Measurements from ENCODE around the gene ARHGEF19.
"Not testable (repeated sequence)": the region's sequence is repeated elsewhere in the genome, so short reads cannot be mapped to it uniquely, and the experiment has no call there.

The ARHGEF19 gene

GRCh38 chr1:16163608-16164212, 48.7 kb downstream of the ARHGEF19 start:
- DNase-seq: not testable (repeated sequence)

DNA sequence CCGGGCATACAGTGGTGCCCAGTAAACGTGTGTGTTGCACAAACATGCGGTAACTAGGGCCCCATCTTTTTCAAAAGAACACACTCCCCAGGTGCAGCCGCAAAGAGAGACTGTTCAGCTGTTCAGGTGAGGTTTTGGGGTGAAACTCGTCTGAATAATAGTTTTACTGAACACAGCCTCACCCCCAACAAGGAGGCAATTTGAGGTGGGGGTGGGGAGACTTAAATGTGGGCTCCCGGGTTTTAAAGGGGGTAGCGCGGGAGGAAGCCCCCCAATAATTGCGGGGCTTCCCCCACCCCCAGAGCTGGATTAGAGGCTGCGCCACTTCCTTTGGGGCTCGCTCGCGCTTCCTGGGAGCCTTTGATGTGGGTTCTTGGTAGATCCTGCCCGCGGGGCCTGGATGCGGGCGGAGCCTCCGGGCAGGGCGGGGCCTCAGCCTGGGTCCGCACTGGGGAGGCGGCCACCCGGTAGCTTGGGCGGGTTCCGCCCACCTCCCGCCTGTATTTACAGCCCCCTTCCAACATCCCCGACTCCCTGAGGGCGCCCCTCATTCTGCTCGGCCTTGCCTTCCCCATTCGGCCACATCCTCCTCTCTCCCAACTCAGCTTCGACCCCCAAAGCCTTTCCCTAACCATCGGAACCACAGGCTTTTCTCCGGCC, 50.2 kb downstream of the ARHGEF19 start:
- peak; percentile 45 to 65 (median 57) for DNase-seq

- no peak for DNase-seq
Observed at GRCh38 chr1:16161717-16162116, 50.7 kb downstream of the ARHGEF19 start.

DNA sequence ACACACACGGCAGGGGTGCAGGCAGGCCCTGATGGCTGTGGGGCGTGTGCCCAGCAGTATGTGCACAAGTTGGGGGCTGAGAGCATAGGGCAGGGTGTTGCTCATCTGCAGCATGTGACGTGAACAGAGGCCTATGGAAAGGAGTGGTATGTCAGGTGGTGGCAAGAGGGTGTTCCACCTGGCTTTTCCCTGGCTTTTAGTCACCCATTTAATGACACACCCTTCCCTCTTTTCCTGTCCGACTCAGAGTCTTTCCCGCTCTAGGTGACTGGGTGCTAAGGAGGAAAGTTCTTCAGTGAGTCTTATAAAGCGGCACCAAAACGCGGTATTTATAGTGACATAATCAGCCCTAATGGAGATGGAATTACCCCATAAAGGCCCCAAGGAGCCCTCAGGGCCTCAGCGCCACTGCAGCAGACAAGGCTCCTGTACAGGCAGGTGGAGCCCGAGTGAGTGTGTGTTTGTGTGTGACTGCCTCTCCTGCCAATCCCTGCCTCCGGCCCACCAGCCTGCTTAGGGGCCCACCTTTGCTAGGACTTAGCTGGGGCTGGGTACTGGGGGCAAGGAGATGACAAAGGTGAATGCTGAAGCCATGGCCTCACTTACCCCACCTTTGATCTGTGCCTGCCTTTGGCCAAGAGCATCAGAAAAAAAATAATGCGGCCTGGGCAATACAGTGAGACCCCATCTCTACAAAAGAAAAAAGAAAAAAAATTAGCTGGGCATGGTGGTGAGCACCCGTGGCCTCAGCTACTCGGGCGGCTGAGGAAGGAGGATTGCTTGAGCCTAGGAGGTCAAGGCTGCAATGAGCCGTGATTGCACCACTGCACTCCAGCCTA, 53.2 kb downstream of the ARHGEF19 start:
- no peak for DNase-seq

GRCh38 chr1:16158025-16158424, 54.4 kb downstream of the ARHGEF19 start:
- DNase-seq: peak in 3 of 5 donors; percentile 20 to 63 (median 31)

- DNase-seq: no peak
Observed at GRCh38 chr1:16156848-16157495, 55.5 kb downstream of the ARHGEF19 start.

DNA sequence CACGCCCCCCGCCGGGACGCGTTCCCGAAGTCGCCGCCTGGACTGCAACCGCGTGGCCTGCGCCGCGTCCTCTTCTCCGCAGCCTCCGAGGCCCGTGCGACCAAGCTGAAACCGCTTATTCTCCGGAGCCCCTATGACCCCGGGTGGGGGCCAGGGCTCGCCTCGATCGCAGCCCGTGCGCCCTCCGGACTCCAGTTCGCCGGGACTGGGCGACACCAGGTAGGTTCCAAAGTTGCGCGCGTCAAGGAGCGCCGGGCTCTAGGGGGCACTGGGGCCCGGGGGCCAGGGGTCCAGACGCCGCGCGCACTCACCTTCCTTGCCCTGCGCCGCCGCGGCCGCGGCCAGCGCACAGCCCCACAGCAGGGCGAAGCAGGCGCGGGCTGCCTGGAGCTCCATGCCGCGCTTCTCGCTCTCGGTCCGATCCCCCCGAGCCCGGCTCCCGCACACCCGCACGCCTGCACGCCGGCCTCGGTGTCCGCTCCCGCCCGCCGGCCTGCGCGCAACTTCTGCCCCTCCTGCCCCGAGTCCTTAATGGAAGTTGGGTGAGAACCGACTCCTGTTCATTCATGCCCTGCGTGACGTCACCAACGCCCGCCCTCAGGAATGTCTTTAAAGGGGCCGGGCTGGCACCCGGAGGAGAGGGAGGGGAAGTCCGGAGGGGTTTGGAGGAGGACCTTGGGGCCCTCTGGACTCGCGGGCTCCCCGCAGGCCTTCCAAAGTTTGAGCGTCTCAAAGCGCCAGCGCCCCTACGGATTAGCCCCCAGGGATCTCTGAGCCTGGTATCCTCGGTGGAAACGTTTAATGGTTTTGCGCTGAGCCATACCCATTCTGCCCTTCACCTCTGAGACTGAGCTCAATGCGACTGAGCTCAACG, 56.7 kb downstream of the ARHGEF19 start, which contains the start of gene EPHA2:
Gene EPHA2 (minus strand): TSS at position 533 of the 874 bp plus-strand sequence. CDS start 137 bp downstream, at position 396.
- no peak for DNase-seq

- DNase-seq: no peak
Observed at GRCh38 chr1:16153999-16154673, 58.3 kb downstream of the ARHGEF19 start.

DNA sequence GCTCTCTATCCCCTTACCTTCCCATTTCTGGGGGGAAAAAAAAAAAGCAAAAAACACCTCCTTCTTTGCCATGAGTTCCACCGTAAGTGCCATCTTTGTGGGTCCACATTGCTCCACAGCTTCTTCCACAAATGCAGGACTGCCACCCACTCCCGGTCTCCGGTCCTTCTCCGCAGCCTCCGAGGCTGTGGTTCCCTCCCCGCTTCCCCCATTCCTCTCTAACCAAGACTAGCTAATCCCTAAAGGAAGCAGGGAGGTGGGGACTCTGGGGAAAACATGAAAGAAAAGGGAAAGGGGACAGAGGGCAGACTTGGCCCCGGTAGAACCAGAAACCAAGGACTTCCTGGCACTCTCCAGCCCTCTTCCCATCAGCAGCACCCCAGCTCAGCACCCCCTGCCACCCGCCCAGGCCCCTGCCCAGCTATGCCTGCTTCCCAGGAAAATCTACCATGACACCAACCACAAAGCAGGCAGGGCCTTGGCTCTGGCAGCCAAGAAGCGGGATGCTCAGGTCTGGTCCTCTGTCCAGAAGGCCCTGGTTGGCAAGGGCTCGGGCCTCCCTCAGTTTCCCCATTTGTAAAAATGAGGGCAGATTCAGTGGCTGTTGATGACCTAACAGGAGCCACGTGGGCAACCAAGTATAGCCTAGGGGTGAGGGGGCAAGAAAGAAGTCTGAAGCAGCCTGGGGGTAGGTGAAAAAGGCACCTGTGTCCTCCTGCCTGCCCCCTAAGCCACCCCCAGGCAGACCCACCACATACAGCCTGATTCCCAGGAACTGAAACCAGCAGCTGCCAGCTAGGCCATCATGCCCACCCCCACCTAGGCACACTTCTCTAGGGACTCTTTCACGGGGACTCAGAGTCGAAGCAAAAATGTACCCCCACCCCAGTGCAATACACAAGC, 59.1 kb downstream of the ARHGEF19 start:
- DNase-seq: no peak

DNA sequence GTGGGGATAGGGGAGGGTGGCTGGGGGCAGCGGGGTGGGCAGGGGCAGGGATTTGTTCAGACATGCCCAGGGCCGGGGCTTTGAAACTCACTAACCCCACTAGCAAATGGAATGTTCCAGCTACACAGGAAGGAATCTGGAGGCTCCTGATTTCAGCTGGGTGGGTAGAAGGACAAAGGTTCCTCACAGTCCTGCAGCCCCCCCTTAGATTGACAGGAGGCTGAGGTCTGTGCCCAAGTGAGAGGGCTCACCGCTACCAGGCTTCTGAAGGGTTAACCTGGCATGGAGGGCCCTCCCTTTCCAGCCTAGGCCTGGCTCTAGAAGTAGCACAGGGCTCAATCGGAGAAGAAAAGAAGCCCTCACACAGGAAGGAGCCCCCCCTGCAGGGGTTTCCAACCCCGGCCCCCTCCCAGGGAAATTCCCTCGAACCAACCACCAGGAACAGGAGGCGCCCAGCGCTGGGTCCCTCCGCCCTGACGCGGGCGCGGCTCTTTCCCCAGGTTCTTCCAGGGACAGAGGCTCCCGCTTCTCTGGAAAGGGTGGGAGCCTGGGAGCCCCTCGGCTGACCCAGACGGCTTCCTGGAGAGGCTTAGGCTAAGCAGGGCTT, 59.9 kb downstream of the ARHGEF19 start:
- no peak for DNase-seq

- DNase-seq: no peak
Observed at GRCh38 chr1:16151995-16152384, 60.5 kb downstream of the ARHGEF19 start.

- no peak for DNase-seq
Observed at GRCh38 chr1:16151196-16151994, 61.1 kb downstream of the ARHGEF19 start.

GRCh38 chr1:16150508-16150907, 61.9 kb downstream of the ARHGEF19 start:
- DNase-seq: no peak

- DNase-seq: no peak
Observed at GRCh38 chr1:16149702-16150488, 62.6 kb downstream of the ARHGEF19 start.

DNA sequence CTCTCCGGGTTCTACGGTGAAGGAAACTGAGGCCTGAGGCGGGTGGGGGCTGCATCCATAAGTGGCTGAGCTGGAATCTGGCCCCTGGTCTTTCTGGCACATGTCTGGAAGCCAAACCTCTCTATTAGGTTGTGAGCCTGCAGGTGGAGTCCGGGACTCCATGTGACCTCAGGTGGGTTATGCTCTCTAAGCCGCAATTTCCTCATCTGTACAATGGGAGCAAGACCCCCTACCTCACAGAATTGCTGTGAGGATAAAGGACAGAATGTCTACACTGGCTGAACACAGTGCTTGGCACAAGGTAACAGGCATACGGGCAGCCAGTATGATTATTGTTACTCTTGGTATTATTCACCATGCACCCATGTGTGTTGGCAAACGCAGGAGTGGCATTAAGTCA, 63.3 kb downstream of the ARHGEF19 start:
- no peak for DNase-seq

DNA sequence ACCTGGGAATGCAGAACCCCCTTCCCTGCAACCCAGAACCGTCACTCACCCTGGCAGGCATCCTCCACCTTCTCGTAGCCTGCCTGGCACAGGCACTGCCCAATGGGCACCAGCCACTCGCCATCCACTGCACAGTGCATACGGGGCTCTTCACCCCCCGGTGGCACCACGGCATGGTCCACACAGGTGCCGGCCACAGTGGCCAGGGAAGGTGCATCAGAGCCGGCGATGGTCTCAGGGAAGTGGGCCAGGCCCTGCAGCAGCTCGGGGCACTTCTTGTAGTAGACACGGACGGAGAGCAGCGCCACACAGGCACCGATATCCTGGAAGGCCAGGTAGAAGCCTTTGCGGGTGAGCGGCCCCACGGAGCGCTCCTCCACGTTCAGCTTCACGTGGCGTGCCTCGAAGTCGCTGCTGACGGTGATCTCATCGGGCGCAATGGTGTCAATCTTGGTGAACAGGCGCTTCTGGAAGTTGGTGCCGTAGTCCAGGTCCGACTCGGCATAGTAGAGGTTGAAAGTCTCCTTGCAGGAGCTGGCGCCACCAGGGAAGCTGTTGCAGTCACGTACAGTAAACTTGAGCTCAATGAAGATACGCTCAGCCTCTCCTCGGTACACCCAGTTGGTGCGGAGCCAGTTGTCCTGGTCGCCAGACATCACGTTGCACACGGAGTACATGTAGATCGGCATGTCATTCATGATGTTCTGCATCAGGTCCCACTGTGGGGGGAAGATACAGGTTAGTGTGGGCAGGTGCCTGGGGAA, 63.9 kb downstream of the ARHGEF19 start:
- no peak for DNase-seq

All from T-helper 1 cell (primary cell).